Activated CD4-positive, alpha-beta T cell treated with anti-CD3 and anti-CD28 coated beads for 36 hours (primary cell): ENCODE measurements around the gene NOC3L. TPM values are rescaled to one million over a fixed set of nuclear protein-coding genes. Genes with fewer than 3 reads are reported as not detected.

Source experiments
- ATAC-seq: fragments of 200-7000 bp; cut with Tn5 transposase; one replicate; pipeline ENCODE4 v1.10.0; 2021; ENCODE audit warnings: mild to moderate bottlenecking, moderate library complexity
- CTCF ChIA-PET: fragments of 350-600 bp; sonication (Branson Sonifier 250); formaldehyde crosslinking; loops from one replicate; lab custom pipeline; 2021; ENCODE audit warnings: antibody characterized with exemption; lab: Charles Lee
- POLR2A ChIA-PET: fragments of 350-600 bp; sonication (Branson Sonifier 250); formaldehyde crosslinking; loops from one replicate; lab custom pipeline; 2021; ENCODE audit warnings: antibody characterized with exemption, inconsistent platforms; lab: Charles Lee
- DNase-seq: peaks from one replicate; pipeline ENCODE4 v3.0.0-alpha.2; 2020
- H3K27ac Mint-ChIP-seq: one replicate; pipeline ENCODE4 v1.8.0; 2021; ENCODE audit warnings: mixed read lengths
- H3K27me3 Mint-ChIP-seq: one replicate; pipeline ENCODE4 v1.8.0; 2021; ENCODE audit warnings: mixed read lengths
- H3K36me3 Mint-ChIP-seq: one replicate; pipeline ENCODE4 v1.8.0; 2021; ENCODE audit warnings: low read depth, mixed read lengths
- H3K4me1 Mint-ChIP-seq: one replicate; pipeline ENCODE4 v1.8.0; 2021; ENCODE audit warnings: mixed read lengths
- H3K4me3 Mint-ChIP-seq: one replicate; pipeline ENCODE4 v1.8.0; 2021; ENCODE audit warnings: mild to moderate bottlenecking, moderate library complexity, mixed read lengths
- H3K9me3 Mint-ChIP-seq: one replicate; pipeline ENCODE4 v1.8.0; 2021; ENCODE audit warnings: low read depth, mixed read lengths
- intact Hi-C, 2 experiments: fragments of 100-400 bp; cut with DNase I in 1 of 2; cut with micrococcal nuclease in 1 of 2; formaldehyde crosslinking; loops; one replicate each; pipeline versions ENCODE4 v1.14.2 to v1.15.1; 2022 to 2024; cut with DNase I, micrococcal nuclease
- total RNA-seq, 2 experiments: library from RNA; stranded (reverse); gene quantifications; one replicate each; pipeline ENCODE4 v1.2.3, GENCODE V29; 2021

NOC3L gene
- total RNA-seq, 2 experiments from 2014 or later: 50.7 to 53.7 TPM

DNA sequence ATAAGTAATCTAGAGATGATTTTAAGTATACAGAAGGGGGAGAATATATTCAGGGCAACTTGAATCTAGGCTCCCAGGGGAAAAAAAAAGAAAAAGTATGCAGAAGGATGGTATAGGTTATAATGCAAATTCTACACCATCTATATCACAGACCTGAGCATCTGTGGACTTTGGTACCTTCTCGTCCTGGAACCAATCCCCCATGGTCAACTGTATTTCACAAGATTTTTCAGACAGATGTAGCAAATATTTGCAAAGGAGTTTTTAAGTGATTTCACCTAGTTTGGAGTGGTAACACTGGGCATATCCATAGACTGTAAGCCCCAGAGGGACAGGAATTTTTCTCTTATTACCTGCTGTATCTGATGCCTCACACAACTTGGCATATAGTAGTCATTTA is 58.8 kb downstream of the NOC3L start:
- Mint-ChIP-seq H3K9me3 (no peaks in the 10 kb centered on the region), H3K4me1 (peaks cover 11% of the 10 kb centered on the region), H3K27ac (no peak overlapping the region), H3K27me3 (peaks cover 30% of the 10 kb centered on the region), H3K36me3 (no peaks in the 10 kb centered on the region), H3K4me3 (no peak overlapping the region)
- ChIA-PET CTCF (interaction anchor here (0.9 to 1.9 kb wide), 4 partner anchors 11 to 140 kb away, joined by 3 to 11 read pairs (median 4); no protein-coding TSS in a partner anchor), POLR2A (no interaction called here)
- ATAC-seq (no peak), DNase-seq (no peak)
- intact Hi-C loops: no loop called here

DNA sequence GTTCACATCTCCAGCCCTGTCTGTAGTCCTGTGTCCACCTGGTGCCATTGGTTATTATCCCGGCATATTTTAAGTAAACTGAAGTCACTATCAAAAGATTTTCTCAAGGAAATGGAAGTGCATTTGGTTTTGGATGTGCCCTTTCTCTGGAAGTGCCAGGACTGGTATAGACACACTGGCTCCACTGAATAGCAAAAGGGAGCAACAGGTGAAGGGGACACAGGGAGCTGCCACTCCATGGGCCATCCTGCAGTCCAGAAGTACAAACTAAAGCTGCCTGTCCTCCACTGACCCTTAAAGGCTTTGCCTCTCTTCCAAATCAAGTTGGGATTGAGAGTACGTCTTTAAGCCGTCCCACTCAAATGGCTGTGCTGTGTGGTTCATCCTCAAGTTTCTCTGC is 62.7 kb downstream of the NOC3L start:
- Mint-ChIP-seq H3K27ac (no peak overlapping the region), H3K4me1 (peaks cover 12% of the 10 kb centered on the region), H3K36me3 (no peaks in the 10 kb centered on the region), H3K4me3 (no peak overlapping the region), H3K27me3 (peaks cover 31% of the 10 kb centered on the region), H3K9me3 (no peaks in the 10 kb centered on the region)
- CTCF ChIA-PET: interaction anchor here (0.5 kb wide), 1 partner anchor 384 kb away, joined by 3 read pairs; the partner anchor contains the start of gene CYP2C18
- no peak for DNase-seq
- POLR2A ChIA-PET: no interaction called here
- ATAC-seq: no peak
- intact Hi-C loops: no loop called here

DNA sequence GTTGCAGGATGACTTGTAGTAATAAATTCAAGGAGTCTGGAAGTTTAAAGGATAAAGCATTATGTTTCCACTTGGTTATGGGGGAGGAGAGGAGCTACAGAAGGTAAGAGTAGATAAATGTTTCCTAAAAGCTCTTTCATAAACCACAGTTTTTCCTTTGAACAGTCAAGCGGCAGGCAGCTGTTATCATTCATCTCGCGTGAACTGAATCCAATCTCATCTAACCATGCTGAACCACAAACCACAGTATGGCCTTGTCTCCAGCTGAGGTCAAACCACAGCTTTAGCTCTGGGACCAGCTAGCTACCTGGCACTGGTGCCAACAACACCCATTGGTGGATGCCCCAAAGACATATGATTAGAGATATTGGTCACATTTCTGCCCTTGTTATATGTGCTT is 63.3 kb downstream of the NOC3L start:
- ChIA-PET CTCF (interaction anchor here (0.5 to 1.6 kb wide), 7 partner anchors 9 to 557 kb away, joined by 3 to 4 read pairs (median 3); partner anchors contain the start of gene CYP2C18), POLR2A (no interaction called here)
- Mint-ChIP-seq H3K9me3 (no peaks in the 10 kb centered on the region), H3K36me3 (no peaks in the 10 kb centered on the region), H3K27ac (no peak overlapping the region), H3K4me1 (peaks cover 12% of the 10 kb centered on the region), H3K4me3 (no peak overlapping the region), H3K27me3 (peaks cover 31% of the 10 kb centered on the region)
- peak; percentile 31 for DNase-seq
- intact Hi-C loops: no loop called here
- ATAC-seq: peak; percentile 49

DNA sequence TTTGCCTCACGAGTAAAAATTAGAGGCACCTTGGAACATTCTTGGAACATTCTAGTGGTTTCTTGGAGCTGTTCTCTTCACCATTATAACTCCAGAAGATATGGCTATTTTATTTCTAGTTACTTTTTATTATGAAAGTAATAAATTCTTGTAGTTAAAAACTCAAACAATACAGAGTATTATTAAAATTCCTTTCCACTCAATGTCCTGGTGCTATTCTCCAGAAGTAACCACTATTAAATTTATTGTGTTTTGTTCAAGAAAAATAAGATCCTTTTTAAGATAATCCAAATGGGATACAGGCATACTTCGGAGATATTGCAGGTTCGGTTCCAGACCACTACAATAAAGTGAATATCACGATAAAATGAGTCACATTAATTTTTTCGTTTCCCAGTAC is 68.6 kb downstream of the NOC3L start:
- H3K27me3 Mint-ChIP-seq: peaks cover 37% of the 10 kb centered on the region
- intact Hi-C loops: no loop called here
- H3K4me1 Mint-ChIP-seq: peaks cover 3% of the 10 kb centered on the region
- ChIA-PET CTCF (no interaction called here), POLR2A (no interaction called here)
- H3K9me3 Mint-ChIP-seq: no peaks in the 10 kb centered on the region
- H3K4me3 Mint-ChIP-seq: no peak overlapping the region
- no peak overlapping the region for H3K27ac Mint-ChIP-seq
- no peaks in the 10 kb centered on the region for H3K36me3 Mint-ChIP-seq
- DNase-seq: no peak
- ATAC-seq: no peak

DNA sequence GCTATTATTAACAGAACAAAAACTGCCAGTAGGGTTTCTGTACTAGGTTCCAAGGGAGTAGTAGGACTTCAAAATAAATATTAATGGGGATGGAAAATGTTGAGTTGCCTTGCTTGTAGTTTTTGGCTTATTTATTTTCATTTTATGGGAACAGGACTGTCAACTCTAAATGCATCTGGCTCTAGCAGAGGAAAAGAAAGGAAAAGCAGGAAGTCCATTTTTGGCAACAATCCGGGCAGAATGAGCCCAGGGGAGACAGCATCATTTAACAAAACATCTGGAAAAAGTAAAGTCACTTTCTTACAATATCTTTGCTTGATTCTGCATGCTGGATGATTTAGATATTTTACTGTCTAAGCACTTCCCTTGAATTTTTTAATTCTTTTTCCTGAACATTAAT is 69.4 kb downstream of the NOC3L start:
- ChIA-PET POLR2A (no interaction called here), CTCF (no interaction called here)
- DNase-seq (no peak), ATAC-seq (no peak)
- H3K36me3 Mint-ChIP-seq: no peaks in the 10 kb centered on the region
- H3K4me3 Mint-ChIP-seq: no peak overlapping the region
- no peaks in the 10 kb centered on the region for H3K4me1 Mint-ChIP-seq
- no peaks in the 10 kb centered on the region for H3K9me3 Mint-ChIP-seq
- intact Hi-C loops: no loop called here
- no peak overlapping the region for H3K27ac Mint-ChIP-seq
- H3K27me3 Mint-ChIP-seq: peaks cover 34% of the 10 kb centered on the region

DNA sequence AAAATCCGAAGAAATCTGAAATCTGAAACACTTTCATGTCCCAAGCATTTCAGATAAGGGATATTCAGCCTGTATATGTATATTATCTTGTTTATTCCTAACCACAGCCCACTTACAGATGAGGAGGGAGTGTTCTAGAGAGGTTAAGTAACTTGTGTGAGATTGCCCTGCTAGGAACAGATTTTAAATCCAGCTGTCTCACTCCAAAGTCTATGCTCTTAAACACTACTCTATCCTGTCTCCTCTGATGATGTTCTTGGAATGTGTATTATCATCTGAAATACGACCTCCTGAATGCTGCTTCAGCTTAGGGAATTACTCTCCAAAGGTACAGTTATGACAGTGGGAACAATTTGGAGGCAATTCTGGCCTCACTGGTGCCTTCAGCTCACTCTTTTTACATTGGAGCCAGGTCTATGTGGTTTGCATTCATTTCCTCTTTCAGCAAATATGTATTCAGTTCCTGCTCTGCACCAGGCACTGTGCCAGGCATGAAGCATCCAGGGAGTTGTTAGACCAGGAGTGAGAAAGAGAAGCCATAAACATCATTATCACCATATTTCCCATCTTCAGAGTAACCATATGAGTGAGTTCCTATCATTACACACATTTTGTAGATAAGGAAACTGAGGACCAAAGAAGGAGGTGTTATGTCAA is 70.2 kb downstream of the NOC3L start:
- Mint-ChIP-seq H3K27ac (no peak overlapping the region), H3K36me3 (no peaks in the 10 kb centered on the region), H3K4me1 (no peaks in the 10 kb centered on the region), H3K27me3 (peaks cover 36% of the 10 kb centered on the region), H3K4me3 (no peak overlapping the region), H3K9me3 (no peaks in the 10 kb centered on the region)
- ChIA-PET CTCF (interaction anchor here (1.4 kb wide), 1 partner anchor 27 kb away, joined by 3 read pairs; no protein-coding TSS in a partner anchor), POLR2A (no interaction called here)
- intact Hi-C loops: no loop called here
- DNase-seq: no peak
- ATAC-seq: no peak

DNA sequence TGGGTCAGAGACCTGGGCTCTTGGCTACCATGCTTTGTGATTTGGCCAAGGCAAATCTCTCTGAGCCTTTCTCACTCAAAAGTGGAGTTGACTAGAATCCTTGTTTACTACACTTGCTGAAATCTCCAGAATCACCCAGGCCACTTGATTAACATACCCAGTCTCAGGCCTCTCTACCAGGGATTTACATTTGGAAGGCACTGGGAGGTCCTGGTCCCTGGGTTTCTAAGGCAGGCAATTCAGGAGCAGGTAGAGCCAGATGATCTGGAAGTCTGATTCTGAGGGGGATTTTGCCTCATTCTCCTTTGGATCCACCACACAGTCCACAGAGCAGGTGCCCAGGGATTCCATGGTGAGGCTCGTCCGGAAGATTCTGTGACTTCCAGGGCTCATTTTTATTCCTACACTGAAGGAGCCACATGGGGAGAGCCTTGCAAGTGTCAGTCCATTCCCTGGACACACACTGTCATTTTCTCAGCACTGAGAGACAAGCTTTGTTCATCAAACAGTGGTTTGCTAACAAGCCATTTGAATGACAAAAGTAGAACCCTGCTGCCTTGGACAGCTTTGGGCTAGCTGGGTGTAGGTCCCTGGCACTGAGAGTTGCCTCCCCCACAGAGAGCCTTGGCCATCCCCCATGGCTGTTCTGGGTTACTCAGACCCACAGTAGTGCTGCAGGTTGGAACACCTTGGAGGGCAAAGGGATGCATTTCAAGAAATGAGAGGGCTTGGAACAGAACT is 74.2 kb downstream of the NOC3L start:
- H3K9me3 Mint-ChIP-seq: no peaks in the 10 kb centered on the region
- CTCF ChIA-PET: interaction anchor here (1.0 kb wide), 1 partner anchor 156 kb away, joined by 6 read pairs; no protein-coding TSS in a partner anchor
- no peak overlapping the region for H3K4me3 Mint-ChIP-seq
- no peak overlapping the region for H3K27ac Mint-ChIP-seq
- no peaks in the 10 kb centered on the region for H3K4me1 Mint-ChIP-seq
- POLR2A ChIA-PET: no interaction called here
- H3K27me3 Mint-ChIP-seq: peaks cover 30% of the 10 kb centered on the region
- ATAC-seq (no peak), DNase-seq (no peak)
- intact Hi-C loops: no loop called here
- no peaks in the 10 kb centered on the region for H3K36me3 Mint-ChIP-seq

DNA sequence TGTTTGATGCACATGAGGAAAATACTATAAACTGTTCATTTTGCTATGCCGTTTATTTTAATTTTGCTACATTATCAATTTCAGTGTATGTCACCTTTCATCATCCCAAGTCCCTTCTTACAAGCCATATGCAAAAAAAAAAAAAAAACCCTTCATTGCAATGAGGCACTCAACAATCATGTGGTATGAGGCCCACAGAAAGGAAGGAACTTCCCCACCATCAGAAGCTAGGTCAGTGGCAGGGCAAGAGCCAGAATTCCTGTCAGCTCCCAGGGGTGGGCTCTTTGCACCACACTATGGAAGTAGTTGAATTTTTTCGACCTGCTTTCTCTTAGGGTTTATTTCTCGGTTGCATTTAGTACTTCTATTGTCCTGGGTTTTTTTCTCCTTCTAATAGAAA is 75.4 kb downstream of the NOC3L start:
- DNase-seq: no peak
- no peaks in the 10 kb centered on the region for H3K4me1 Mint-ChIP-seq
- intact Hi-C loops: no loop called here
- no peaks in the 10 kb centered on the region for H3K36me3 Mint-ChIP-seq
- H3K9me3 Mint-ChIP-seq: no peaks in the 10 kb centered on the region
- H3K4me3 Mint-ChIP-seq: no peak overlapping the region
- no peak for ATAC-seq
- no peak overlapping the region for H3K27ac Mint-ChIP-seq
- ChIA-PET POLR2A (no interaction called here), CTCF (interaction anchor here (0.5 to 2.2 kb wide), 4 partner anchors 9 to 219 kb away, joined by 3 to 10 read pairs (median 3); no protein-coding TSS in a partner anchor)
- peaks cover 30% of the 10 kb centered on the region for H3K27me3 Mint-ChIP-seq

DNA sequence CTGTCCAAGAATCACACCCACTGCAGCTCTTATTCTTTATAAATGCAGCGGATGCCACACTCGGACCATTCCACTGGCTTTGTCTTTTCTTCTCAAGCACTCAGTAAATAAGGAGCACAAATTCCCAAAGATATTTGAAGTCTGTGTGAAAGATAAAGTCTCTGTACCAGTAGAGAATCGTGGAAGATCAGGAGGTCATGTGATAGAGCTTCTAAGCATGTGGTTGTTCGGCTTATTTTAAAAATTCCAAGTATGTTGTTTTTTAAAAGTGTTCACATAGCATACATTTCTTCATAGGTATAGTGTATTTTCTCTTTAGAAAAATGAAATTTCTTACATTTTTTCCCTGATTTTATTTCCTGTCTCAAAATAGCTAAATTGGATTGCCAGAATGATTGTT is 75.8 kb downstream of the NOC3L start:
- Mint-ChIP-seq H3K9me3 (no peaks in the 10 kb centered on the region), H3K27ac (no peak overlapping the region), H3K4me3 (no peak overlapping the region), H3K27me3 (peaks cover 30% of the 10 kb centered on the region), H3K4me1 (no peaks in the 10 kb centered on the region), H3K36me3 (no peaks in the 10 kb centered on the region)
- no peak for DNase-seq
- ChIA-PET POLR2A (no interaction called here), CTCF (interaction anchor here (0.7 to 2.2 kb wide), 4 partner anchors 9 to 157 kb away, joined by 3 to 10 read pairs (median 5); no protein-coding TSS in a partner anchor)
- intact Hi-C loops: no loop called here
- ATAC-seq: no peak

DNA sequence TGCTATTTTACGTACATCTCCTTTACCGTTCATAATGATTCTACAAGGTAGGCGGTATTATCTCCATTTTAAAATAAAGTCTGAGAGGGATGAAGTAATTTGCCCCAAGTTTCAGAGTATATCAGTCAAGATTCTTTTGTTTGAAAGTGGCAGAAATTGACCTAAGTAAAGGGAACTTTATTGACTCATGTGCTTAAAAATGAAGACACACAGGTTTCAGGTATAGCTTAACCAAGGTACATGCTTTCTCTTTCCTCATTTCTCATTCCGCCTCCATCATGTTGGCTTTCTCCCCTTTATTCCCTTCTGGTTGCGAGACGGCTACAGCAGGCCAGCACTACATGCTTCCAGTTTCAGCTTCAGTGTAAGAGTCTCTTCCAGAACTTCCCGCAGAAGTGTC is 77.5 kb downstream of the NOC3L start:
- no peak for ATAC-seq
- ChIA-PET CTCF (no interaction called here), POLR2A (no interaction called here)
- Mint-ChIP-seq H3K27me3 (peaks cover 25% of the 10 kb centered on the region), H3K27ac (no peak overlapping the region), H3K36me3 (no peaks in the 10 kb centered on the region), H3K4me3 (no peak overlapping the region), H3K9me3 (no peaks in the 10 kb centered on the region), H3K4me1 (no peaks in the 10 kb centered on the region)
- DNase-seq: no peak
- intact Hi-C loops: no loop called here
